K562 (cell line): ENCODE data around the gene HHEX.

Experiments used
- CEBPB ChIP-seq: fragments of 450-650 bp; IDR thresholded peaks from 2 replicates; pipeline ENCODE4 v1.6.1; 2016; ENCODE audit warnings: missing genetic modification characterization, missing compliant biosample characterization
- GTF2A2 ChIP-seq: IDR thresholded peaks from 2 replicates; pipeline ENCODE4 v1.6.1; 2016; ENCODE audit warnings: mild to moderate bottlenecking, missing genetic modification characterization, missing compliant biosample characterization

DNA sequence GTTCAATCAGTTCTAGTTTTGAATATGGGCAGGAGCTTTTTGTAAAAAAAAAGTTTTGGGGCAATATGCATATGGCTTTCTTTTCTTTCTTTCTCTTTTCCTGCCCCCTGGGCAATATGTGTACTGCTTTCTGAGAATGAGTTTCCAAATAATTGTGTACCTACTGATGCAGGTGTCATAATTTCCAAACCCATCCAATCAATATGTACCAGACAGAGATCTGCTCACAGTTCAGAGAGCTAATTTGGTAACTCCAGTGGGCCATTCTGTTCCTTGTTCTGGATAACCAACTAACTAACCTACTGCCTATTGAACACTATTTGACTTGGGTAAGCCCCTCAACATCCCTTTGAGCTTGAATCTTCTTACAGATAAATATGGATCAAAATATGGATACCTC, 32.6 kb downstream of the HHEX start:
- TF ChIP-seq GTF2A2 (tag) (no peak), CEBPB (tag) (no peak)
